ENCODE results near the gene GJC2.

Gene GJC2

GRCh38 chr1:228159008-228159665 lies 9.4 kb downstream of the GJC2 start:
- no peak for DNase-seq

GRCh38 chr1:228160201-228160761 lies 10.6 kb downstream of the GJC2 start:
- DNase-seq = no peak

- no peak for DNase-seq
Observed at GRCh38 chr1:228161362-228161761, 11.6 kb downstream of the GJC2 start.

- DNase-seq = no peak
Observed at GRCh38 chr1:228161866-228162265, 12.1 kb downstream of the GJC2 start.

GRCh38 chr1:228162286-228163006 lies 12.7 kb downstream of the GJC2 start:
- peak; percentile 21 for DNase-seq

GRCh38 chr1:228163007-228163753 lies 13.4 kb downstream of the GJC2 start:
- no peak for DNase-seq

GRCh38 chr1:228163776-228164519 lies 14.2 kb downstream of the GJC2 start:
- no peak for DNase-seq

GRCh38 chr1:228164561-228165371 lies 15.0 kb downstream of the GJC2 start:
- no peak for DNase-seq

GRCh38 chr1:228165372-228166169 lies 15.8 kb downstream of the GJC2 start, which contains the start of gene IBA57:
IBA57 (plus strand) TSS chr1:228165804; CDS start chr1:228165817, 13 bp downstream.
- DNase-seq = peak; percentile 99

GRCh38 chr1:228166170-228166936 lies 16.6 kb downstream of the GJC2 start:
- peak; percentile 60 for DNase-seq

- DNase-seq = no peak
Observed at GRCh38 chr1:228168563-228169270, 19.0 kb downstream of the GJC2 start.

GRCh38 chr1:228169345-228169744 lies 19.6 kb downstream of the GJC2 start:
- DNase-seq = no peak

GRCh38 chr1:228170666-228171065 lies 20.9 kb downstream of the GJC2 start:
- DNase-seq = no peak

GRCh38 chr1:228171221-228171891 lies 21.6 kb downstream of the GJC2 start:
- DNase-seq = no peak

GRCh38 chr1:228172591-228173527 lies 23.1 kb downstream of the GJC2 start:
- no peak for DNase-seq

GRCh38 chr1:228173528-228174481 lies 24.1 kb downstream of the GJC2 start:
- DNase-seq = peak; percentile 84
